Measurements from ENCODE around the gene ACTA2. TPM values are rescaled to one million over a fixed set of nuclear protein-coding genes. Genes with fewer than 3 reads are reported as not detected.

The ACTA2 gene
- total RNA-seq, result 647 TPM

DNA sequence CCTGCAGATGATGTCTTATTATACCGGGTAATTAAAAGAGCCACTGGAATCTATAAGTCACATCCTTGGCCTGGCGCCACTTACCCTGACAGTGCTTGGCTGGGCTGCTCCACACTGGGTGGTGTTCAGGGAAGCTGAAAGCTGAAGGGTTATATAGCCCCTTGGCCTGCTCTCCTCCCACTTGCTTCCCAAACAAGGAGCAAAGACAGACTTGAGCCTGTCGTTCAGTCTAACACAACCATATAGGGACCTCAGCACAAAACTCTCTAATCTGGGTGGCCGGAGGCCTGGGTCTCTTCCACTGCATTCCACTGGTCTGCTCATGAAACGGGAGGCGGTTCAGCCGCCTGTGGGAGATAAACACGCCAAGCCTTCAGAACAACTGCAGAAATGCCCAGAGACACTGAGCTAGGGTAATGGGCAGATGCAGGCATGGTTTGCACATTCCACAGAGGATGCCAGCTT, at the start of gene ACTA2:
Gene ACTA2, minus strand, starts transcription at position 127 of the 465 bp plus-strand sequence. CDS start 3,843 bp downstream, outside the sequence.

DNA sequence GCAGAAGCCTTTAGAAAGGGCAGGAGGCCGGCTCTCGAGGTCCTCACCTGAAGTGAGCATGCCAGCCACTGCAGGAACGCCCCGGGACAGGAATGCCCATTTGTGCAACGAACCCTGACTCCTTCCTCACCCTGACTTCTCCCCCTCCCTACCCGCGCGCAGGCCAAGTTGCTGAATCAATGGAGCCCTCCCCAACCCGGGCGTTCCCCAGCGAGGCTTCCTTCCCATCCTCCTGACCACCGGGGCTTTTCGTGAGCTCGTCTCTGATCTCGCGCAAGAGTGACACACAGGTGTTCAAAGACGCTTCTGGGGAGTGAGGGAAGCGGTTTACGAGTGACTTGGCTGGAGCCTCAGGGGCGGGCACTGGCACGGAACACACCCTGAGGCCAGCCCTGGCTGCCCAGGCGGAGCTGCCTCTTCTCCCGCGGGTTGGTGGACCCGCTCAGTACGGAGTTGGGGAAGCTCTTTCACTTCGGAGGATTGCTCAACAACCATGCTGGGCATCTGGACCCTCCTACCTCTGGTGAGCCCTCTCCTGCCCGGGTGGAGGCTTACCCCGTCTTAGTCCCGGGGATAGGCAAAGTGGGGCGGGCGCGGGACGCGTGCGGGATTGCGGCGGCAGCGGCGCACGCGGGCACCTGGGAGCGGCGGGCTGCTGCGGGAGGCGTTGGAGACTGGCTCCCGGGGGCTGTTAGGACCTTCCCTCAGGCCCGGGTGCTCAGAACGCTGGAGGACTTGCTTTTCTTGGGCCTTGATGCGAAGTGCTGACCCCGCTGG, 38.0 kb upstream of the ACTA2 start, which contains the start of gene FAS:
Gene FAS, plus strand, starts transcription at position 415 of the 777 bp plus-strand sequence. Its CDS starts 79 bp downstream, at position 494.

Other genes with a start within 250 kb of the ACTA2 start
- not detected for gene LIPK, start 246.5 kb downstream of the ACTA2 start, total RNA-seq
- not detected for gene LIPN, start 192.8 kb downstream of the ACTA2 start, total RNA-seq
- not detected for gene LIPM, start 150.0 kb downstream of the ACTA2 start, total RNA-seq
- 0.44 TPM for gene ANKRD22, start 100.9 kb downstream of the ACTA2 start, total RNA-seq
- gene STAMBPL1, start 72.5 kb downstream of the ACTA2 start, total RNA-seq, result 25.1 TPM
- 12.3 TPM for gene FAS, start 38.0 kb upstream of the ACTA2 start, total RNA-seq

Data from camera-type eye (tissue), 1 donor.